Pancreas (tissue), 10 donors: ENCODE measurements around the gene ZNF423. TPM values are rescaled to one million over a fixed set of nuclear protein-coding genes. Genes with fewer than 3 reads are reported as not detected.

Source experiments
- ATAC-seq, 4 donors: fragments of 200-7000 bp; cut with Tn5 transposase; one replicate each; pipeline versions ENCODE4 v1.8.0 to v1.9.1; 2020; ENCODE audit warnings: mild to moderate bottlenecking in 4 of 4, moderate library complexity in 4 of 4
- DNase-seq, 6 donors: peaks; one replicate each; pipeline ENCODE4 v3.0.0-alpha.2; 2020
- FAIRE-seq: peaks from 2 replicates; lab custom pipeline; 2012; peaks lifted over from hg19 to GRCh38; lab: Jason Lieb, UNC
- H3K27ac ChIP-seq, 4 donors: fragments of 200-600 bp; sonication (generic); 1 replicate in 3 of 4; 2 replicates in 1 of 4; pipeline versions ENCODE4 v1.5.0 to v1.8.0; 2020
- H3K27me3 ChIP-seq, 4 donors: fragments of 200-600 bp; one replicate each; pipeline ENCODE4 v1.8.0; 2021
- H3K36me3 ChIP-seq, 3 donors: fragments of 200-600 bp; sonication (generic) in 1 of 3; one replicate each; pipeline versions ENCODE4 v1.5.0 to v1.8.0; 2020 to 2021
- H3K4me1 ChIP-seq, 3 donors: fragments of 200-600 bp; one replicate each; pipeline ENCODE4 v1.8.0; 2021
- H3K4me3 ChIP-seq, 4 donors: fragments of 200-600 bp; sonication (generic) in 2 of 4; one replicate each; pipeline versions ENCODE4 v1.5.0 to v1.8.0; 2020 to 2021
- H3K9me3 ChIP-seq, 4 donors: fragments of 200-600 bp; one replicate each; pipeline ENCODE4 v1.8.0; 2021
- WGBS, 2 donors: extraction: QIAGEN DNeasy Blood & Tissue Kit; methylation state at CpG; one replicate each; pipeline ENCODE4 v1.1.7; 2013; 5-methylcytosine and 5-hydroxymethylcytosine counted together
- intact Hi-C, 3 donors: fragments of 100-400 bp; cut with DNase I; formaldehyde crosslinking; loops; one replicate each; pipeline versions ENCODE4 v1.11.1 to v1.14.2; 2022
- polyA plus RNA-seq, 2 donors: library from polyadenylated mRNA; stranded (reverse); fragments of 200-250 nt; gene quantifications; one replicate each; pipeline ENCODE4 v1.2.3, GENCODE V29; 2013
- total RNA-seq, 6 donors: library from RNA; stranded (reverse); fragmentation: NEBNext Ultra II Directional in 4 of 6; extraction: Animal tissue kit (Norgen Biotek cat#: 25700) in 4 of 6; gene quantifications; one replicate each; pipeline versions ENCODE4 v1.2.1 to v1.2.4, GENCODE V29; 2021 to 2023
- TF ChIP-seq, protein P1 (sequence below), 4 donors: fragments of 200-600 bp; sonication (generic) in 3 of 4; IDR thresholded peaks; one replicate each; pipeline versions ENCODE4 v1.5.0 to v1.8.0; 2021; ENCODE audit warnings: antibody characterized with exemption in 4 of 4
- donor health status: healthy with polysubstance abuse.
- donor health status: DM: no; HTN: no; CAD: no; lungs with moderate emphysema.
- donor health status: DM: no; HTN: no; CAD: no.
- donor health status: control.
- donor health status: control.
- donor health status: Bipolar disorder and iron deficiency.
- donor health status: DM: yes; HTN: yes; CAD: no.
- donor health status: DM: no; HTN: no; CAD: no.
- donor health status: DM: no; HTN: no; CAD: no.
- donor health status: DM: yes; HTN: yes; CAD: no.

ZNF423 gene
- total and polyA plus RNA-seq, 8 donors: 0.61 to 5.1 (median 3.0) TPM

- H3K4me1 ChIP-seq: no peaks in the 10 kb centered on the region
- no peaks in the 10 kb centered on the region for H3K9me3 ChIP-seq
- TF ChIP-seq, protein P1, sequence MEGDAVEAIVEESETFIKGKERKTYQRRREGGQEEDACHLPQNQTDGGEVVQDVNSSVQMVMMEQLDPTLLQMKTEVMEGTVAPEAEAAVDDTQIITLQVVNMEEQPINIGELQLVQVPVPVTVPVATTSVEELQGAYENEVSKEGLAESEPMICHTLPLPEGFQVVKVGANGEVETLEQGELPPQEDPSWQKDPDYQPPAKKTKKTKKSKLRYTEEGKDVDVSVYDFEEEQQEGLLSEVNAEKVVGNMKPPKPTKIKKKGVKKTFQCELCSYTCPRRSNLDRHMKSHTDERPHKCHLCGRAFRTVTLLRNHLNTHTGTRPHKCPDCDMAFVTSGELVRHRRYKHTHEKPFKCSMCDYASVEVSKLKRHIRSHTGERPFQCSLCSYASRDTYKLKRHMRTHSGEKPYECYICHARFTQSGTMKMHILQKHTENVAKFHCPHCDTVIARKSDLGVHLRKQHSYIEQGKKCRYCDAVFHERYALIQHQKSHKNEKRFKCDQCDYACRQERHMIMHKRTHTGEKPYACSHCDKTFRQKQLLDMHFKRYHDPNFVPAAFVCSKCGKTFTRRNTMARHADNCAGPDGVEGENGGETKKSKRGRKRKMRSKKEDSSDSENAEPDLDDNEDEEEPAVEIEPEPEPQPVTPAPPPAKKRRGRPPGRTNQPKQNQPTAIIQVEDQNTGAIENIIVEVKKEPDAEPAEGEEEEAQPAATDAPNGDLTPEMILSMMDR (IDR thresholded peaks at IDR 0.05): no peak
- H3K27me3 ChIP-seq: no peaks in the 10 kb centered on the region
- ATAC-seq: no peak
- no peaks in the 10 kb centered on the region for H3K36me3 ChIP-seq
- no peak for FAIRE-seq
- H3K4me3 ChIP-seq: no peak overlapping the region
- no peak for DNase-seq
- 73% methylated on average over 6 of the region's 6 CpGs for WGBS, 2 donors
- no peak overlapping the region for H3K27ac ChIP-seq
- intact Hi-C loops: no loop called here
These were observed 89.7 kb downstream of the ZNF423 start for GRCh38 chr16:49766225-49766624.

GRCh38 chr16:49763826-49764225 lies 92.1 kb downstream of the ZNF423 start:
- no peaks in the 10 kb centered on the region for H3K27me3 ChIP-seq
- H3K4me1 ChIP-seq: no peaks in the 10 kb centered on the region
- no peaks in the 10 kb centered on the region for H3K36me3 ChIP-seq
- FAIRE-seq (no peak), ATAC-seq (no peak), DNase-seq (no peak)
- intact Hi-C loops: no loop called here
- TF ChIP-seq, protein P1 (IDR thresholded peaks at IDR 0.05): no peak
- WGBS, 2 donors: 81 to 89% methylated on average over 10 of the region's 10 CpGs
- H3K9me3 ChIP-seq: no peaks in the 10 kb centered on the region
- no peak overlapping the region for H3K4me3 ChIP-seq
- no peak overlapping the region for H3K27ac ChIP-seq

DNA sequence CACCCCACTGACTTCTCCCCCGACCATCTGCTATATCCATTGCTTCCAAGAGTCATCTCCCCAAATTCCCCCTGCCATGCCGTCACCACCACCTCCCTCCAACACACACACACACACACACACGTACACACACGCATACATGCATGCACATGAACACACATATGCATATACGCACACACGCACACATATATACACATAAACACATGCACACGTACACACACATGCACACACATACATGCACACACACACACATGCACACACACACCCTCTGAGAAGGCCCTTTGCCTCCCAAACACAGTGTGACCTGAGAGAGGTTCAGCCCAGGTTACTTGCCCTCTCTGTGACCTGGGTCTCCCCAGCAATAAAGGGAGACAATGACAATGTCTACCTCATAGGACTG lies 95.1 kb downstream of the ZNF423 start:
- intact Hi-C loops: no loop called here
- DNase-seq: no peak
- no peak overlapping the region for H3K4me3 ChIP-seq
- TF ChIP-seq, protein P1 (IDR thresholded peaks at IDR 0.05): no peak
- no peak overlapping the region for H3K27ac ChIP-seq
- no peaks in the 10 kb centered on the region for H3K9me3 ChIP-seq
- H3K27me3 ChIP-seq: no peaks in the 10 kb centered on the region
- ATAC-seq: no peak
- WGBS, 2 donors: 93 to 96% methylated on average over 7 of the region's 7 CpGs
- no peaks in the 10 kb centered on the region for H3K4me1 ChIP-seq
- no peaks in the 10 kb centered on the region for H3K36me3 ChIP-seq
- FAIRE-seq: no peak

GRCh38 chr16:49757559-49758069 lies 98.3 kb downstream of the ZNF423 start:
- ATAC-seq: no peak

More at GRCh38 chr16:49757559-49758069, 98.3 kb downstream of the ZNF423 start:
- intact Hi-C loops: no loop called here
- no peaks in the 10 kb centered on the region for H3K4me1 ChIP-seq
- FAIRE-seq: no peak
- H3K4me3 ChIP-seq: no peak overlapping the region
- H3K27me3 ChIP-seq: no peaks in the 10 kb centered on the region
- H3K9me3 ChIP-seq: no peaks in the 10 kb centered on the region
- DNase-seq: no peak
- H3K36me3 ChIP-seq: no peaks in the 10 kb centered on the region
- WGBS, 2 donors: 73 to 78% methylated on average over 9 of the region's 9 CpGs
- H3K27ac ChIP-seq: no peak overlapping the region
- TF ChIP-seq, protein P1 (IDR thresholded peaks at IDR 0.05): no peak
